GM12878 (cell line): ENCODE measurements around the gene NDRG4. TPM values are rescaled to one million over a fixed set of nuclear protein-coding genes. Genes with fewer than 3 reads are reported as not detected.

Source experiments
- ATAC-seq: fragments of 200-7000 bp; cut with Tn5 transposase; 3 replicates; pipeline ENCODE4 v1.9.1; 2020; ENCODE audit warnings: mild to moderate bottlenecking, moderate library complexity
- BruUV-seq: library from RNA; stranded (reverse); fragments of 400-500 nt; replicated peaks from 2 replicates; lab custom pipeline; 2021; lab: Mats Ljungman, UMichigan
- CTCF ChIA-PET: fragments of 300-600 bp; sonication (Branson Sonifier 250); formaldehyde crosslinking; extraction: SDS; loops from one replicate; lab custom pipeline; 2021; ENCODE audit warnings: inconsistent platforms; lab: Yijun Ruan, JAX
- POLR2A ChIA-PET: fragments of 350-600 bp; formaldehyde crosslinking; extraction: SDS; loops from one replicate; lab custom pipeline; 2021; ENCODE audit warnings: inconsistent platforms; lab: Charles Lee
- RAD21 ChIA-PET: fragments of 300-600 bp; sonication (Branson Sonifier 250); formaldehyde crosslinking; loops from one replicate; lab custom pipeline; 2023; ENCODE audit warnings: antibody characterized with exemption; ENCODE audit not compliant: unreplicated experiment; lab: Charles Lee
- SMC1A ChIA-PET: fragments of 300-600 bp; sonication (Branson Sonifier 250); formaldehyde crosslinking; loops from one replicate; lab custom pipeline; 2023; ENCODE audit not compliant: unreplicated experiment, uncharacterized antibody; lab: Charles Lee
- DNase-seq: peaks from one replicate; pipeline ENCODE4 v3.0.0-alpha.2; 2011; ENCODE audit warnings: low read depth, low spot score
- FAIRE-seq: peaks from 3 replicates; lab custom pipeline; 2011; peaks lifted over from hg19 to GRCh38; lab: Jason Lieb, UNC
- H2AFZ ChIP-seq: 2 replicates; pipeline ENCODE4 v1.6.0; 2011; ENCODE audit warnings: low read depth, low read length, control low read depth; ENCODE audit not compliant: control insufficient read depth
- H3K27ac ChIP-seq: 2 replicates; pipeline ENCODE4 v1.5.1; 2011; ENCODE audit warnings: control low read depth; ENCODE audit not compliant: control insufficient read depth, insufficient read depth
- H3K27me3 ChIP-seq, 2 experiments: replicated peaks in 1 of 2; 2 replicates each; pipeline versions ENCODE4 v1.6.0 to v1.6.1; 2011; ENCODE audit warnings: low read length in 1 of 2; ENCODE audit not compliant: control insufficient read depth in 2 of 2, insufficient read depth in 2 of 2
- H3K36me3 ChIP-seq, 2 experiments: 2 replicates each; pipeline ENCODE4 v1.5.1; 2011; ENCODE audit warnings: low read length in 1 of 2; ENCODE audit not compliant: control insufficient read depth in 2 of 2, insufficient read depth in 2 of 2
- H3K4me1 ChIP-seq: 2 replicates; pipeline ENCODE4 v1.6.1; 2011; ENCODE audit warnings: mild to moderate bottlenecking, low read length, moderate library complexity, mixed read lengths; ENCODE audit not compliant: control insufficient read depth, insufficient read depth
- H3K4me2 ChIP-seq: 2 replicates; pipeline ENCODE4 v1.6.0; 2011; ENCODE audit warnings: control low read depth; ENCODE audit not compliant: control insufficient read depth, insufficient read depth
- H3K4me3 ChIP-seq: fragments of 200-600 bp; sonication (generic); 2 replicates; pipeline ENCODE4 v1.5.1; 2016
- H3K79me2 ChIP-seq: 2 replicates; pipeline ENCODE4 v1.6.0; 2011; ENCODE audit warnings: low read length; ENCODE audit not compliant: control insufficient read depth, insufficient read depth
- H3K9ac ChIP-seq: 2 replicates; pipeline ENCODE4 v1.8.0; 2011; ENCODE audit warnings: low read length, control low read depth, mixed read lengths; ENCODE audit not compliant: control insufficient read depth, insufficient read depth
- H3K9me3 ChIP-seq: replicated peaks from 3 replicates; pipeline ENCODE4 v1.5.1; 2011; ENCODE audit warnings: mild to moderate bottlenecking, low read length; ENCODE audit not compliant: control insufficient read depth, insufficient read depth
- H4K20me1 ChIP-seq: 2 replicates; pipeline ENCODE4 v1.6.0; 2011; ENCODE audit not compliant: control insufficient read depth, insufficient read depth
- BRCA1 ChIP-seq: IDR thresholded peaks from 2 replicates; pipeline ENCODE4 v1.6.1; 2011; ENCODE audit warnings: low read depth, low read length, improper control_type of control experiment
- CHD4 ChIP-seq: fragments of 200-600 bp; sonication (generic); IDR thresholded peaks from 2 replicates; pipeline ENCODE4 v1.6.1; 2016; ENCODE audit warnings: mild to moderate bottlenecking
- FOXM1 ChIP-seq: IDR thresholded peaks from 2 replicates; pipeline ENCODE4 v1.6.1; 2012; ENCODE audit warnings: low read depth, mild to moderate bottlenecking, inconsistent platforms, low read length, moderate library complexity
- POLR2AphosphoS2 ChIP-seq: IDR thresholded peaks from 2 replicates; pipeline ENCODE4 v1.6.1; 2011; ENCODE audit warnings: low read depth, mild to moderate bottlenecking, low read length, improper control_type of control experiment, moderate library complexity
- POLR2AphosphoS5 ChIP-seq: IDR thresholded peaks from 2 replicates; pipeline ENCODE4 v1.6.1; 2011; ENCODE audit warnings: mild to moderate bottlenecking, low read length, inconsistent platforms
- SIN3A ChIP-seq: IDR thresholded peaks from 2 replicates; pipeline ENCODE4 v1.6.1; 2012; ENCODE audit warnings: low read depth, low read length, improper control_type of control experiment
- ZNF207 ChIP-seq: fragments of 450-650 bp; IDR thresholded peaks from 2 replicates; pipeline ENCODE4 v1.6.1; 2014; ENCODE audit warnings: antibody characterized with exemption, mild to moderate bottlenecking, borderline replicate concordance
- WGBS: methylation state at CpG from one replicate; pipeline ENCODE4 v1.1.6; 2016; ENCODE audit warnings: low lambda C conversion rate; ENCODE audit not compliant: insufficient replicate concordance, insufficient coverage; ENCODE audit errors: missing lambda C conversion rate; 5-methylcytosine and 5-hydroxymethylcytosine counted together
- in situ Hi-C: fragments of 300-500 bp; cut with MboI; formaldehyde crosslinking; loops from 9 replicates; pipeline ENCODE4 v1.14.3; 2018; ENCODE audit warnings: mixed read lengths
- intact Hi-C: fragments of 100-400 bp; cut with micrococcal nuclease; formaldehyde crosslinking; loops from one replicate; pipeline ENCODE4 v1.14.2; 2022; ENCODE audit not compliant: unreplicated experiment
- polyA plus RNA-seq, 11 experiments: library from polyadenylated mRNA; depleted of rRNA in 4 of 11; unstranded in 6 of 11; stranded (reverse) in 5 of 11; fragments of >200 nt; fragmentation: Nextera tagmentation in 4 of 11; fragmentation: Illumina TruSeq in 1 of 11; extraction: Ambion mirVana in 4 of 11; extraction: Trizol in 1 of 11; gene quantifications; 1 replicate in 1 of 11; 2 replicates in 10 of 11; pipeline versions ENCODE4 v1.2.1 to v1.2.3, GENCODE V29; 2011 to 2016; ENCODE audit warnings: inconsistent platforms in 2 of 11, missing spikeins in 2 of 11, low read depth in 1 of 11
- total RNA-seq, 4 experiments: library from RNA; depleted of rRNA in 3 of 4; stranded (reverse); fragments of >200 nt in 3 of 4; fragmentation: Illumina TruSeq in 1 of 4; extraction: Trizol in 1 of 4; gene quantifications; 2 replicates each; pipeline versions ENCODE4 v1.2.1 to v1.2.3, GENCODE V29; 2013 to 2021
- TF ChIP-seq, protein P1 (sequence below): fragments of 450-650 bp; formaldehyde crosslinking; IDR thresholded peaks from 2 replicates; pipeline ENCODE4 v1.5.0; 2022; ENCODE audit warnings: mild to moderate bottlenecking, missing genetic modification characterization

NDRG4 gene
- total and polyA plus RNA-seq, 10 of the 15 experiments (the other 5 are each of a cell fraction or from before 2014, with no cell fraction given): 0.33 to 3.8 (median 2.5) TPM

DNA sequence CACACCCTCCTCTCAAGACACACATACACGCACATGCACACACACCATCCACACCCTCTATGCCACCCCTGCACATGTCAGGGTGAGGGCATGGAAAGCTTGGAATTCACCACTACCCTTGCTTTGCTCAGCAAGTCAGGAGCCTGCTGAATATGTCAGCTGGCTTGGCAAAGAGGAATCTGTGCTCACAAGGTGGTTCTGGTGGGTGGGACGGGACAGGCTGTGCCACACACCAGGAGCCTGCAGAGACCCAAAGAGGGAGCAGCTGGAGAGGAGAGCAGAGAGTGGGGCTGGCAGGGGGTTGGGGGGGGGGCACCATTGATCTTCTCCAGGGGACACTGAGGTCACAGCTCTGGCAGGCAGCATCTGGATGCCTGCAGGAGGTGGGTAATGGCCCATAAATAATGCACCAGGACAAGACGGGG lies 48.7 kb upstream of the NDRG4 start:
- ChIA-PET SMC1A (no interaction called here), POLR2A (no interaction called here), RAD21 (no interaction called here), CTCF (no interaction called here)
- Histone ChIP-seq H3K27me3 (no peaks in the 10 kb centered on the region), H3K9ac (no peak overlapping the region), H3K4me2 (no peak overlapping the region), H3K27ac (no peak overlapping the region), H3K36me3 (no peaks in the 10 kb centered on the region), H3K4me1 (no peaks in the 10 kb centered on the region), H3K4me3 (no peak overlapping the region), H3K9me3 (no peaks in the 10 kb centered on the region), H4K20me1 (no peaks in the 10 kb centered on the region), H3K79me2 (no peaks in the 10 kb centered on the region), H2AFZ (no peak overlapping the region)
- ATAC-seq: no peak
- 33% methylated on average over 3 of the region's 3 CpGs for WGBS
- TF ChIP-seq, protein P1, sequence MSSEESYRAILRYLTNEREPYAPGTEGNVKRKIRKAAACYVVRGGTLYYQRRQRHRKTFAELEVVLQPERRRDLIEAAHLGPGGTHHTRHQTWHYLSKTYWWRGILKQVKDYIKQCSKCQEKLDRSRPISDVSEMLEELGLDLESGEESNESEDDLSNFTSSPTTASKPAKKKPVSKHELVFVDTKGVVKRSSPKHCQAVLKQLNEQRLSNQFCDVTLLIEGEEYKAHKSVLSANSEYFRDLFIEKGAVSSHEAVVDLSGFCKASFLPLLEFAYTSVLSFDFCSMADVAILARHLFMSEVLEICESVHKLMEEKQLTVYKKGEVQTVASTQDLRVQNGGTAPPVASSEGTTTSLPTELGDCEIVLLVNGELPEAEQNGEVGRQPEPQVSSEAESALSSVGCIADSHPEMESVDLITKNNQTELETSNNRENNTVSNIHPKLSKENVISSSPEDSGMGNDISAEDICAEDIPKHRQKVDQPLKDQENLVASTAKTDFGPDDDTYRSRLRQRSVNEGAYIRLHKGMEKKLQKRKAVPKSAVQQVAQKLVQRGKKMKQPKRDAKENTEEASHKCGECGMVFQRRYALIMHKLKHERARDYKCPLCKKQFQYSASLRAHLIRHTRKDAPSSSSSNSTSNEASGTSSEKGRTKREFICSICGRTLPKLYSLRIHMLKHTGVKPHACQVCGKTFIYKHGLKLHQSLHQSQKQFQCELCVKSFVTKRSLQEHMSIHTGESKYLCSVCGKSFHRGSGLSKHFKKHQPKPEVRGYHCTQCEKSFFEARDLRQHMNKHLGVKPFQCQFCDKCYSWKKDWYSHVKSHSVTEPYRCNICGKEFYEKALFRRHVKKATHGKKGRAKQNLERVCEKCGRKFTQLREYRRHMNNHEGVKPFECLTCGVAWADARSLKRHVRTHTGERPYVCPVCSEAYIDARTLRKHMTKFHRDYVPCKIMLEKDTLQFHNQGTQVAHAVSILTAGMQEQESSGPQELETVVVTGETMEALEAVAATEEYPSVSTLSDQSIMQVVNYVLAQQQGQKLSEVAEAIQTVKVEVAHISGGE: no peak
- no peak for TF ChIP-seq CHD4
- no TSS peak for BruUV-seq
- no peak for FAIRE-seq
- intact Hi-C loops: no loop called here
- no peak for DNase-seq
- in situ Hi-C loops: no loop called here

DNA sequence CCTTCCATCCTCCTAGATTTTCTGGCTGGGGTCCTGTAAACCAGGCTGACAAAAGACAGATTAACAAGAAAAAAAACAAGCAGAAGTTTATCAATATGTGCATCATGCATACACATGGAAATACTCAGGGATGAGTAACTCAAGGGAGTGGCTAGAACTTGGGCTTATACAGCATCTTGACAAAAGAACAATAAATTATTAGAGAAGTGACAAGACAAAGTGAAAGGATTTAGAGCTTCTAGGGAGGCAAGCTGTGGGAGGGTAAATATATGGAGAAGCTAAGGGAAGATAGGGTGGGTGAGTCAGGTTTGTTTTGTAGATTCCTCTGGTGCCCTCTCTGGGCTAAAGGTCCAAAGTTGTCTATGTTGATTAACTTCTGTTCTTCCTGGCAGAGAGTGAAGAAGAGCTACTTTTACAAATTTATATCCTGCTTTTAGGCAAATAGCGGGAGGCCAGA lies 48.0 kb upstream of the NDRG4 start:
- RAD21 ChIA-PET: interaction anchor here (1.1 kb wide), 1 partner anchor 115 kb away, joined by 5 read pairs; no protein-coding TSS in a partner anchor
- no peak for TF ChIP-seq BRCA1
- TF ChIP-seq POLR2AphosphoS2: no peak
- TF ChIP-seq, protein P1: no peak
- no peak for TF ChIP-seq SIN3A
- no peak for TF ChIP-seq ZNF207
- no peak for TF ChIP-seq POLR2AphosphoS5
- no peak for TF ChIP-seq FOXM1

More for the DNA sequence above, 48.0 kb upstream of the NDRG4 start:
- Histone ChIP-seq H3K27ac (no peak overlapping the region), H3K4me3 (no peak overlapping the region), H2AFZ (no peak overlapping the region), H4K20me1 (no peaks in the 10 kb centered on the region), H3K79me2 (no peaks in the 10 kb centered on the region), H3K4me2 (no peak overlapping the region), H3K4me1 (no peaks in the 10 kb centered on the region), H3K36me3 (no peaks in the 10 kb centered on the region), H3K27me3 (no peaks in the 10 kb centered on the region), H3K9me3 (no peaks in the 10 kb centered on the region), H3K9ac (no peak overlapping the region)
- FAIRE-seq (no peak), DNase-seq (no peak), ATAC-seq (no peak)
- ChIA-PET POLR2A (no interaction called here), SMC1A (interaction anchor here (0.7 kb wide), 1 partner anchor 49 kb away, joined by 4 read pairs; no protein-coding TSS in a partner anchor), CTCF (no interaction called here)
- no TSS peak for BruUV-seq
- intact Hi-C loops: no loop called here
- in situ Hi-C loops: no loop called here
- WGBS: 45% methylated on average over 1 of the region's 1 CpG
